DMS153 treated with DMSO at 0.1 percent for 48 hours (cell line): ENCODE data around the gene POLRMT.
"Not testable (repeated sequence)": the region's sequence is repeated elsewhere in the genome, so short reads cannot be mapped to it uniquely, and the experiment has no call there.

Experiments
- DNase-seq: peaks from one replicate; lab custom pipeline; 2025; ENCODE audit not compliant: unreplicated experiment; lab: John Stamatoyannopoulos, UW

The POLRMT gene

GRCh38 chr19:613732-614567 is 19.4 kb downstream of the POLRMT start:
- DNase-seq = no peak

- no peak for DNase-seq
These were observed 20.4 kb downstream of the POLRMT start for GRCh38 chr19:612941-613340.

- no peak for DNase-seq
These were observed 21.9 kb downstream of the POLRMT start for GRCh38 chr19:611481-611868.

GRCh38 chr19:610801-611480 is 22.4 kb downstream of the POLRMT start:
- DNase-seq = no peak

- no peak for DNase-seq
These were observed 23.1 kb downstream of the POLRMT start for GRCh38 chr19:610071-610800.

GRCh38 chr19:609004-609346 is 24.4 kb downstream of the POLRMT start:
- no peak for DNase-seq

GRCh38 chr19:608155-609003 is 25.0 kb downstream of the POLRMT start:
- no peak for DNase-seq

GRCh38 chr19:607301-608154 is 25.8 kb downstream of the POLRMT start:
- DNase-seq = no peak

- DNase-seq = not testable (repeated sequence)
These were observed 28.0 kb downstream of the POLRMT start for GRCh38 chr19:605061-605971.

- no peak for DNase-seq
These were observed 29.0 kb downstream of the POLRMT start for GRCh38 chr19:604355-604754.

GRCh38 chr19:603779-604178 is 29.6 kb downstream of the POLRMT start:
- DNase-seq = not testable (repeated sequence)

GRCh38 chr19:603302-603639 is 30.1 kb downstream of the POLRMT start:
- not testable (repeated sequence) for DNase-seq

- no peak for DNase-seq
These were observed 30.7 kb downstream of the POLRMT start for GRCh38 chr19:602391-603301.

GRCh38 chr19:601790-602189 is 31.5 kb downstream of the POLRMT start:
- no peak for DNase-seq

- no peak for DNase-seq
These were observed 32.0 kb downstream of the POLRMT start for GRCh38 chr19:601310-601709.

GRCh38 chr19:597406-598315 is 35.7 kb downstream of the POLRMT start:
- DNase-seq = no peak

GRCh38 chr19:596263-596655 is 37.1 kb downstream of the POLRMT start:
- DNase-seq = no peak
